HCT116 (cell line): Measurements from ENCODE around the gene UVSSA. TPM values are rescaled to one million over a fixed set of nuclear protein-coding genes. Genes with fewer than 3 reads are reported as not detected.

Experiments used
- ATAC-seq: fragments of 200-7000 bp; cut with Tn5 transposase; 2 replicates; pipeline ENCODE4 v1.9.1; 2020; ENCODE audit warnings: mild to moderate bottlenecking, moderate library complexity
- BruUV-seq: library from RNA; stranded (reverse); fragments of 400-500 nt; replicated peaks from 2 replicates; lab custom pipeline; 2021; lab: Mats Ljungman, UMichigan
- CTCF ChIA-PET: fragments of 300-600 bp; sonication (Branson Sonifier 250); formaldehyde crosslinking; loops from one replicate; lab custom pipeline; 2021; ENCODE audit warnings: antibody characterized with exemption; lab: Charles Lee
- POLR2A ChIA-PET: fragments of 300-600, 350-600 bp; sonication (Branson Sonifier 250); formaldehyde crosslinking; loops from one replicate; lab custom pipeline; 2021; ENCODE audit warnings: antibody characterized with exemption; lab: Charles Lee
- RAD21 ChIA-PET, 2 experiments: fragments of 300-600 bp; sonication (Branson Sonifier 250); formaldehyde crosslinking; loops; one replicate each; lab custom pipeline; 2023; ENCODE audit warnings: low total read pairs in 2 of 2; ENCODE audit not compliant: uncharacterized antibody in 2 of 2, unreplicated experiment in 2 of 2, low non-redundant PET in 1 of 2; lab: Charles Lee
- DNase-seq: peaks from one replicate; pipeline ENCODE4 v3.0.0-alpha.2; 2010; ENCODE audit warnings: low read depth, low spot score
- H2AFZ ChIP-seq: fragments of 200-600 bp; shearing (Covaris generic), sonication (generic); 2 replicates; pipeline ENCODE4 v1.6.1; 2017; ENCODE audit warnings: low read depth, mixed run types, mixed read lengths, antibody characterized with exemption, low read length; ENCODE audit not compliant: poor library complexity, severe bottlenecking
- H3K27ac ChIP-seq: 2 replicates; pipeline ENCODE4 v1.5.1; 2012; ENCODE audit warnings: low read depth, low read length
- H3K27me3 ChIP-seq: fragments of 200-600 bp; sonication (generic); 2 replicates; pipeline ENCODE4 v1.6.1; 2016; ENCODE audit warnings: mixed run types, low read length, mixed read lengths; ENCODE audit not compliant: insufficient read depth
- H3K36me3 ChIP-seq, 2 experiments: fragments of 200-500 bp in 1 of 2; fragments of 200-600 bp in 1 of 2; sonication (Bioruptor generic) in 1 of 2; sonication (generic) in 1 of 2; 2 replicates each; pipeline versions ENCODE4 v1.5.1 to v1.6.1; 2014 to 2016; ENCODE audit warnings: low read length in 2 of 2, inconsistent platforms in 1 of 2, mixed read lengths in 1 of 2, mixed run types in 1 of 2; ENCODE audit not compliant: insufficient read depth in 2 of 2, control insufficient read depth in 1 of 2
- H3K4me1 ChIP-seq, 2 experiments: fragments of 200-600 bp in 1 of 2; sonication (generic) in 1 of 2; 2 replicates each; pipeline versions ENCODE4 v1.5.1 to v1.6.1; 2012 to 2017; ENCODE audit warnings: low read length in 2 of 2, inconsistent platforms in 1 of 2, mild to moderate bottlenecking in 1 of 2, mixed read lengths in 1 of 2, mixed run types in 1 of 2, moderate library complexity in 1 of 2; ENCODE audit not compliant: insufficient read depth in 2 of 2, control insufficient read depth in 1 of 2
- H3K4me2 ChIP-seq: fragments of 200-600 bp; sonication (generic); 2 replicates; pipeline ENCODE4 v1.6.1; 2017; ENCODE audit warnings: mixed run types, low read length, mixed read lengths
- H3K4me3 ChIP-seq, 2 experiments: fragments of 200-600 bp in 1 of 2; sonication (generic) in 1 of 2; replicated peaks in 1 of 2; 2 replicates each; pipeline ENCODE4 v1.5.1; 2011 to 2016; ENCODE audit warnings: low read length in 2 of 2, control low read depth in 1 of 2, low read depth in 1 of 2, mild to moderate bottlenecking in 1 of 2, mixed read lengths in 1 of 2, mixed run types in 1 of 2
- H3K79me2 ChIP-seq: fragments of 200-600 bp; sonication (generic); 2 replicates; pipeline ENCODE4 v1.6.1; 2017; ENCODE audit warnings: mild to moderate bottlenecking, mixed run types, low read length, moderate library complexity, mixed read lengths; ENCODE audit not compliant: insufficient read depth
- H3K9ac ChIP-seq: fragments of 200-600 bp; sonication (generic); 2 replicates; pipeline ENCODE4 v1.6.1; 2016; ENCODE audit warnings: low read length, mixed read lengths
- H3K9me2 ChIP-seq: fragments of 200-600 bp; sonication (generic), shearing (Covaris generic); 2 replicates; pipeline ENCODE4 v1.6.1; 2017; ENCODE audit warnings: mixed run types, mild to moderate bottlenecking, moderate library complexity; ENCODE audit not compliant: insufficient read depth
- H3K9me3 ChIP-seq, 2 experiments: fragments of 200-500 bp in 1 of 2; fragments of 200-600 bp in 1 of 2; sonication (Bioruptor generic) in 1 of 2; sonication (generic) in 1 of 2; 2 replicates each; pipeline ENCODE4 v1.6.1; 2014 to 2017; ENCODE audit warnings: low read length in 2 of 2, mixed read lengths in 2 of 2, inconsistent platforms in 1 of 2, low read depth in 1 of 2, mild to moderate bottlenecking in 1 of 2, mixed run types in 1 of 2, moderate library complexity in 1 of 2; ENCODE audit not compliant: control insufficient read depth in 1 of 2, insufficient read depth in 1 of 2
- H4K20me1 ChIP-seq: fragments of 200-600 bp; sonication (generic), shearing (Covaris generic); 2 replicates; pipeline ENCODE4 v1.6.1; 2017; ENCODE audit warnings: mixed run types, mild to moderate bottlenecking, moderate library complexity; ENCODE audit not compliant: insufficient read depth
- EGR1 ChIP-seq: IDR thresholded peaks from 2 replicates; pipeline ENCODE4 v1.6.1; 2012; ENCODE audit warnings: low read depth
- ELF1 ChIP-seq: IDR thresholded peaks from 2 replicates; pipeline ENCODE4 v1.6.1; 2012; ENCODE audit warnings: low read depth, borderline replicate concordance
- EZH2 ChIP-seq: fragments of 200-600 bp; sonication (generic); IDR thresholded peaks from 2 replicates; pipeline ENCODE4 v1.6.1; 2017; ENCODE audit warnings: antibody characterized with exemption, mixed run types
- FOSL1 ChIP-seq: IDR thresholded peaks from 2 replicates; pipeline ENCODE4 v1.6.1; 2012; ENCODE audit warnings: low read depth
- SIN3A ChIP-seq: IDR thresholded peaks from 2 replicates; pipeline ENCODE4 v1.6.1; 2012; ENCODE audit warnings: low read depth
- ZBTB33 ChIP-seq: IDR thresholded peaks from 2 replicates; pipeline ENCODE4 v1.6.1; 2011; ENCODE audit warnings: mild to moderate bottlenecking, low read length, moderate library complexity; ENCODE audit not compliant: insufficient replicate concordance; ENCODE audit errors: extremely low read depth
- intact Hi-C: fragments of 100-400 bp; cut with micrococcal nuclease; formaldehyde crosslinking; loops from 2 replicates; pipeline ENCODE4 v1.10.0; 2022
- total RNA-seq: library from RNA; stranded (reverse); gene quantifications from one replicate; pipeline ENCODE4 v1.2.1, GENCODE V29; 2021; ENCODE audit not compliant: unreplicated experiment
- TF ChIP-seq, protein P1 (sequence below), 3 experiments: fragments of 200-600 bp in 1 of 3; sonication (generic) in 1 of 3; IDR thresholded peaks in 2 of 3; conservative IDR thresholded peaks in 1 of 3; 2 replicates each; pipeline ENCODE4 v1.5.1; 2012 to 2017; ENCODE audit warnings: low read depth in 2 of 3, low read length in 2 of 3, antibody characterized with exemption in 1 of 3, borderline replicate concordance in 1 of 3, control low read depth in 1 of 3, mild to moderate bottlenecking in 1 of 3, mixed read lengths in 1 of 3, mixed run types in 1 of 3, moderate library complexity in 1 of 3; ENCODE audit not compliant: insufficient read depth in 1 of 3
- TF ChIP-seq, protein P2 (sequence below): IDR thresholded peaks from 2 replicates; pipeline ENCODE4 v1.6.1; 2012
- TF ChIP-seq, protein P3 (sequence below): IDR thresholded peaks from 2 replicates; pipeline ENCODE4 v1.6.1; 2012; ENCODE audit warnings: low read depth

The UVSSA gene
- total RNA-seq, 1 experiment from 2014 or later: 30.5 TPM

DNA sequence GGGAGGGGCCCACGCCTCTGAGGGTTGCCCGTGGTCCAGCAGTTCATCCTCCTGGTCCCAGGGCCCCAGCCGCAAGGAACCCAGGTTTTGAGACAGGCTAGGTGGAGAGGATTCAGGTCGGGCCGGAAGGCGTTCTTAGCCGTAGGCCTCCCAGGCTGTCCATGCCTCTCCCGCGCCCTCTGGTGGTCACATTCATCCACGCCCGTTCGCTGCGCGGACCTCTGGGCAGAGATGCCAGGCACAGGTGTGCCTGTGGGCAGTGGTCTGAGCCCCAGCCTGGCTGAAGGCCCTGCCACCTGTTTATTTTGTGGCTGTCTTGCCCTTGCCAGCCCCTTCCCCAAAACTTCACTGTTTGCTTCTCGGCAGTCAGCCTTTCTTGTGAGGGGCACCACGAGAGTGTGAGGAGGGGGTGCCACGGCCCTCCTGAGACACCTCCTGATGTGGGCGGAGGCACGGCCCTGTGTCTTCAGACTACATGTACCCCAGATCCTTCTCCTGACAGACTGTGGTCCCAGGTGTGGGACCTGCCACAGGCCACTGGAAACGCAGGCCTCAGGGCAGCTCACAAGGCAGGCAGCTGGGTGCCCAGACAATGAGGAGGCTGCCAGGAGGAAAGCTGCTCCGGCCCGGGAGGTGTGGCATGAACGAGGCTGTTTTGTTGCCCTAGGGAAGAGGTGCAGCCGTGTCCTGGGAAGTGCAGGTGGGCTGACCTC lies 5.0 kb downstream of the UVSSA start:
- peak; percentile 50 for DNase-seq
- H2AFZ ChIP-seq: no peak overlapping the region
- BruUV-seq: no TSS peak
- H3K9me3 ChIP-seq: no peaks in the 10 kb centered on the region
- H3K4me1 ChIP-seq: peaks cover 8 to 16% of the 10 kb centered on the region in 2 experiments
- intact Hi-C loops: loop anchor here (1.0 to 10.0 kb wide), 2 partner anchors 163 to 222 kb away; no protein-coding TSS in a partner anchor
- ATAC-seq: peak; percentile 56
- peaks cover 20% of the 10 kb centered on the region for H3K79me2 ChIP-seq
- peak overlapping the region; percentile 41 for H3K27ac ChIP-seq
- H3K4me3 ChIP-seq: no peak overlapping the region
- H4K20me1 ChIP-seq: no peaks in the 10 kb centered on the region
- peak overlapping the region; percentile 48 for H3K4me2 ChIP-seq
- CTCF ChIA-PET: interaction anchor here (2.2 kb wide), 1 partner anchor 277 kb away, joined by 7 read pairs; no protein-coding TSS in a partner anchor
- H3K9ac ChIP-seq: peak overlapping the region; percentile 21; the same call in 1 of the 2 replicates
- POLR2A ChIA-PET: no interaction called here
- no peaks in the 10 kb centered on the region for H3K27me3 ChIP-seq
- RAD21 ChIA-PET: no interaction called here
- TF ChIP-seq EGR1 (no peak), FOSL1 (no peak)
- TF ChIP-seq, protein P1, sequence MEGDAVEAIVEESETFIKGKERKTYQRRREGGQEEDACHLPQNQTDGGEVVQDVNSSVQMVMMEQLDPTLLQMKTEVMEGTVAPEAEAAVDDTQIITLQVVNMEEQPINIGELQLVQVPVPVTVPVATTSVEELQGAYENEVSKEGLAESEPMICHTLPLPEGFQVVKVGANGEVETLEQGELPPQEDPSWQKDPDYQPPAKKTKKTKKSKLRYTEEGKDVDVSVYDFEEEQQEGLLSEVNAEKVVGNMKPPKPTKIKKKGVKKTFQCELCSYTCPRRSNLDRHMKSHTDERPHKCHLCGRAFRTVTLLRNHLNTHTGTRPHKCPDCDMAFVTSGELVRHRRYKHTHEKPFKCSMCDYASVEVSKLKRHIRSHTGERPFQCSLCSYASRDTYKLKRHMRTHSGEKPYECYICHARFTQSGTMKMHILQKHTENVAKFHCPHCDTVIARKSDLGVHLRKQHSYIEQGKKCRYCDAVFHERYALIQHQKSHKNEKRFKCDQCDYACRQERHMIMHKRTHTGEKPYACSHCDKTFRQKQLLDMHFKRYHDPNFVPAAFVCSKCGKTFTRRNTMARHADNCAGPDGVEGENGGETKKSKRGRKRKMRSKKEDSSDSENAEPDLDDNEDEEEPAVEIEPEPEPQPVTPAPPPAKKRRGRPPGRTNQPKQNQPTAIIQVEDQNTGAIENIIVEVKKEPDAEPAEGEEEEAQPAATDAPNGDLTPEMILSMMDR (IDR thresholded peaks at IDR 0.05 in 2 of 3, conservative IDR thresholded peaks at IDR 0.05 in 1 of 3; ENCODE audit: borderline replicate concordance in 1 of 3, insufficient read depth in 1 of 3, low read depth in 2 of 3, low read length in 2 of 3): peak in 2 of 3 experiments; percentile 94; a peak in 4 of 6 replicates
- TF ChIP-seq, protein P2, sequence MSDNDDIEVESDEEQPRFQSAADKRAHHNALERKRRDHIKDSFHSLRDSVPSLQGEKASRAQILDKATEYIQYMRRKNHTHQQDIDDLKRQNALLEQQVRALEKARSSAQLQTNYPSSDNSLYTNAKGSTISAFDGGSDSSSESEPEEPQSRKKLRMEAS: no peak
- TF ChIP-seq, all 23 proteins: peak for 1
- Histone ChIP-seq H3K36me3 (no peaks in the 10 kb centered on the region; a peak in 3 of 4 replicates), H3K9me2 (no peaks in the 10 kb centered on the region)

DNA sequence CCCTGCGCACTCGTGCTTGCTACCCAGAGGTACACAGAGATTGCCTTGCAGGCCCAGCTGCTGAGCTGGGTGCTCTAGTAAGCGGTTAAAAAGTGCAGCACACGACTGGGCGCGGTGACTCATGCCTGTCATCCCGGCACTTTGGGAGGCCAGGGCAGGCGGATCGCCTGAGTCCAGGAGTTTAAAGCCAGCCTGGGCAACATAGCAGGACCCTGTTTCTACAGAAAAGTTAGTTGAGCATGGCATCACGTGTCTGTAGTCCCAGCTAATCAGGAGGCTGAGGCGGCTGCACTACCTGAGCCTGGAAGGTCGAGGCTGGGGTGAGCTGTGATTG lies 5.5 kb downstream of the UVSSA start:
- Histone ChIP-seq H3K27ac (no peak overlapping the region), H3K4me3 (no peak overlapping the region), H2AFZ (no peak overlapping the region), H3K4me1 (peaks cover 8 to 16% of the 10 kb centered on the region in 2 experiments), H4K20me1 (no peaks in the 10 kb centered on the region), H3K9me2 (no peaks in the 10 kb centered on the region), H3K9me3 (no peaks in the 10 kb centered on the region), H3K9ac (no peak overlapping the region), H3K4me2 (no peak overlapping the region), H3K27me3 (no peaks in the 10 kb centered on the region), H3K79me2 (peaks cover 19% of the 10 kb centered on the region), H3K36me3 (no peaks in the 10 kb centered on the region; a peak in 3 of 4 replicates)
- ATAC-seq (no peak), DNase-seq (no peak)
- no TSS peak for BruUV-seq
- intact Hi-C loops: loop anchor here (10.0 kb wide), 1 partner anchor 162 kb away; no protein-coding TSS in a partner anchor
- RAD21 ChIA-PET: no interaction called here
- CTCF ChIA-PET: interaction anchor here (2.2 kb wide), 1 partner anchor 277 kb away, joined by 7 read pairs; no protein-coding TSS in a partner anchor
- POLR2A ChIA-PET: no interaction called here
- TF ChIP-seq SIN3A (no peak), EGR1 (no peak), ZBTB33 (no peak), ELF1 (no peak), EZH2 (no peak)
- TF ChIP-seq, protein P2: no peak
- TF ChIP-seq, protein P3, sequence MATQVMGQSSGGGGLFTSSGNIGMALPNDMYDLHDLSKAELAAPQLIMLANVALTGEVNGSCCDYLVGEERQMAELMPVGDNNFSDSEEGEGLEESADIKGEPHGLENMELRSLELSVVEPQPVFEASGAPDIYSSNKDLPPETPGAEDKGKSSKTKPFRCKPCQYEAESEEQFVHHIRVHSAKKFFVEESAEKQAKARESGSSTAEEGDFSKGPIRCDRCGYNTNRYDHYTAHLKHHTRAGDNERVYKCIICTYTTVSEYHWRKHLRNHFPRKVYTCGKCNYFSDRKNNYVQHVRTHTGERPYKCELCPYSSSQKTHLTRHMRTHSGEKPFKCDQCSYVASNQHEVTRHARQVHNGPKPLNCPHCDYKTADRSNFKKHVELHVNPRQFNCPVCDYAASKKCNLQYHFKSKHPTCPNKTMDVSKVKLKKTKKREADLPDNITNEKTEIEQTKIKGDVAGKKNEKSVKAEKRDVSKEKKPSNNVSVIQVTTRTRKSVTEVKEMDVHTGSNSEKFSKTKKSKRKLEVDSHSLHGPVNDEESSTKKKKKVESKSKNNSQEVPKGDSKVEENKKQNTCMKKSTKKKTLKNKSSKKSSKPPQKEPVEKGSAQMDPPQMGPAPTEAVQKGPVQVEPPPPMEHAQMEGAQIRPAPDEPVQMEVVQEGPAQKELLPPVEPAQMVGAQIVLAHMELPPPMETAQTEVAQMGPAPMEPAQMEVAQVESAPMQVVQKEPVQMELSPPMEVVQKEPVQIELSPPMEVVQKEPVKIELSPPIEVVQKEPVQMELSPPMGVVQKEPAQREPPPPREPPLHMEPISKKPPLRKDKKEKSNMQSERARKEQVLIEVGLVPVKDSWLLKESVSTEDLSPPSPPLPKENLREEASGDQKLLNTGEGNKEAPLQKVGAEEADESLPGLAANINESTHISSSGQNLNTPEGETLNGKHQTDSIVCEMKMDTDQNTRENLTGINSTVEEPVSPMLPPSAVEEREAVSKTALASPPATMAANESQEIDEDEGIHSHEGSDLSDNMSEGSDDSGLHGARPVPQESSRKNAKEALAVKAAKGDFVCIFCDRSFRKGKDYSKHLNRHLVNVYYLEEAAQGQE: no peak
